GM21825 (cell line): ENCODE data around the gene GPX2.

Experiments
- ATAC-seq: cut with Tn5 transposase; IDR thresholded peaks from one replicate; pipeline ENCODE4 v1.9.1; 2021; ENCODE audit warnings: mild to moderate bottlenecking, moderate library complexity; ENCODE audit not compliant: unreplicated experiment

GPX2 gene

GRCh38 chr14:64940336-64940910, 2.1 kb downstream of the GPX2 start:
- ATAC-seq, result no peak

- ATAC-seq, result no peak
Measured at GRCh38 chr14:64939817-64940190, 2.7 kb downstream of the GPX2 start.

- ATAC-seq, result no peak
Measured at GRCh38 chr14:64938972-64939816, 3.4 kb downstream of the GPX2 start.

GRCh38 chr14:64937821-64938193, 4.7 kb downstream of the GPX2 start:
- ATAC-seq, result no peak

DNA sequence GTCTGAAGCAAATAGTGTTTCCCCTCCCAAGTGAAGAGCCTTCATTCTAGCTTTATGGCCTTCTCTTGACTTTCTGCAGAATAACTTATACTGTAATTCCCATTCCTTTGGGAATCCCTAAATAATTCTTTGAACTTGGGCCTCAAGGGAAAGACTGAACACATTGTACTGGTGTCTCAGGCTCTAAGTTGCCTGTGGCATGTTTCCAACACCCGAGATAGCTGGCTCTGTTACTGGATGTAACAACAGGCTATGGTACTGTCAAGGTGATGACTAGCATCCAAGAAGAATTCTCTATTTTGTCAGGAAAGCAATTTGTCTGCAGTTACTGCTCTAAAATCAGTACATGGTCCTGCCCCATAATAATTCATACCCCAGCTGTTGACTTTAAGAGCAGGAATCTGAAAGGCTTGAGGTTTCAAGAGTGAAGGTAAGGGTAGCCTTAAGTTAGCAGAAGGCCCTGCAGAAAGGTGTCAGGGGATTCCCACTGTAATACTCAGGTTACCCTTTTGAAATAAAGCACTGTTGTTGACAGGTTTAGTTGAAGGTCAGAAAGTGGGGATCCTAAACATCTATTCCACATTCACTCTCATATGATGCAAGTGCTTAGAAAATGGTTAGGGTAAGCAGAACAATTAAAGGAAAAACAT, 5.2 kb downstream of the GPX2 start:
- no peak for ATAC-seq

- ATAC-seq, result no peak
Measured at GRCh38 chr14:64935508-64935907, 7.0 kb downstream of the GPX2 start.

- ATAC-seq, result no peak
Measured at GRCh38 chr14:64934338-64934929, 8.1 kb downstream of the GPX2 start.

GRCh38 chr14:64932231-64932630, 10.3 kb downstream of the GPX2 start:
- ATAC-seq, result no peak

DNA sequence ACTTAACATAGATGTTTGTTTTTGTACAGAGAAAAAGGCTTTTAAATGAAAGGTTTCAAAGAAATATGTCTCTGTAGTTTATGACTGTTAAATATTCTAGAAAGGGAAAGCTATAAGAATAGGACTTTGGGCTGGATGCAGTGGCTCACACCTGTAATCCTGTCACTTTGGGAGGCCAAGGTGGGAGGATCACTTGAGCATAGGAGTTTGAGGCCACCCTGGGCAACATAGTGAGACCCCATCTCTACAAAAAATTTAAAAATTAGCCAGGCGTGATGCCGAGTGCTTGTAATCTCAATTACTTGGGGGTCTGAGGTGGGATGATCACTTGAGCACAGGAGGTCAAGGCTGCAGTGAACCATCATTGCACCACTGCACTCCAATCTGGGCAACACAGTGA, 11.4 kb downstream of the GPX2 start:
- ATAC-seq, result no peak

DNA sequence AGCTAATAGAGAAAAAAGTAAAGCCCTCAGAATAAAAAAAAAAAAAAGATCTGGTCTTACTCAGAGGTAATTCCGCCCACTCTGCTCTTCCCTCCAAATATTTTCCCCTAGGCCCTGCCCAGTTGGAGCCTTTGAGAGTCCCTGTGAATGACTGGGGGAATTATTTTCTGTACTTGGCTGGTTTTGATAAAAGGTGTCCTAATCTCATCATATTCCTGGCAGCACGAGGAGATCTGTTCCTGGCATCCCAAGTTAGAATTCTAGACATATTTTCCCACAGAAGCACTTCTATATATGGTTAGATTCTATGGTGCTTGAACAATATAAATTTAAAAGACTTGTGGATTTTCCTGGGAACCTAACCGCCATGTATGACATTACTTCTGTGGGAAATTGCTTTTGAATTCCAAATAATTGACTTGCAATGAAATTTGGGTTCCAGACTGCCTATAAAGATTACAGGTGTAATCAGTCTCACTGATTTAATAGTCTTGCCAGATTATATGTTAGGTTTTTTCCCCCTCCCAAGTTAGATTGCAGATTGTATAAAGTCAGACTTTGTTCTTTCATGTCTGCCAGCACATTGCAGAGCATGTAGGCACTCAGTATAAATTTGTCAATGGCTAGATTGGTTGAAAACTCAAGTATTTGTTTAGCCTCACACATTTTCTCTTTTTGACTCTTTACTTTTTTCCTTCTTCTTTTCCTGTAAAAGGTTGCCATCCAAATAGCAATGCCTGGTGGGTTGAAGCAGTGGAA, 12.3 kb downstream of the GPX2 start:
- ATAC-seq, result no peak

DNA sequence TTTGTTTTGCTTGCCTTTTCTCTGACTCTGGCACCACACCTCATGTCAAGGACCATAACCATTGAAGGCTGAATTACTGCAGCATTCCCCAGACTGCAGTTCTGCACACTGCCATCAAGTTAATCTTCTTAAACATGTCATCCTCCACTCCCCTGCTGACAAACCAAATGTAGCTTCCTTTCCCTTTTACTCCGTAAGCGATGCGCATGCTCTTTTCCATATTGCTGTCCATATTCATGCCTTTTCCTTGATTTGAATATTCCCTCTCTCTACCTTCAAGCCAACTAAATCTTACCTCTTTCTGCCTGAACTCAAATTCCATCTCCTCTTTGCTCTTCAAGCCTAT, 13.6 kb downstream of the GPX2 start:
- no peak for ATAC-seq

DNA sequence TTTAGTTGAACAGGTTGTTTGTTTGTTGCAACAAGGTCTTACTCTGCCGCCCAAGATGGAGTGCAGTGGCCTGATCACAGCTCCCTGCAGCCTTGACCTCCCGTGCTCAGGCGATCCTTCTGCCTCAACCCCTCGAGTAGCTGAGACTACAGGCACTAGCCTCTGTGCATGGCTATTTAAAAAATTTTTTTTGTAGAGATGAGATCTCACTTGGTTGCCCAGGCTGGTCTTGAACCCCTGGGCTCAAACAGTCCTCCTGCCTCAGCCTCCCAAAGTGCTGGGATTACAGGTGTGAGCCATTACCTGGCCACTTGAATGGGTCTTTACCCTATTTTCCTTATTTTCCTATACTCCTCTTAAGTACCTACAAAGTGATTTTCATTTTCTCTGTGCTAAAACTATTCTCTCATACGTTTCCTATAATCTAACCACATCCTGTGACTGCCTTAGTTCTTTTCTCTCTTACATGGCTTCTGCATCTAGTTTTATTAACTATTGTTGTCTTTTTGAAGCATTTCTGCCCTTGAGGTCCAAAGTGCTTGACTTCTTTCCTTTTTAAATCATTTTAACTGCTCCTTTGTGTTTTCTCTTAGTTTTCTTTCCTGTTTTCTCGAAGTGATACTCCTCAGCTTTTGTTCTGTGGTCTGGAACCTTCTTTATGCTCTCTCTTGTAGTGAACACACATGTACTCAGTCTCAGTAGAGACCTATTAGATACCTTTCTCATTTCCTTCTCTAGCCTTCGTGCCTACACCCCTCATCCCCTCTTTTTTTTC, 14.1 kb downstream of the GPX2 start:
- ATAC-seq, result peak; percentile 85

- ATAC-seq, result no peak
Measured at GRCh38 chr14:64927031-64927430, 15.5 kb downstream of the GPX2 start.

- no peak for ATAC-seq
Measured at GRCh38 chr14:64926398-64926995, 16.0 kb downstream of the GPX2 start.

DNA sequence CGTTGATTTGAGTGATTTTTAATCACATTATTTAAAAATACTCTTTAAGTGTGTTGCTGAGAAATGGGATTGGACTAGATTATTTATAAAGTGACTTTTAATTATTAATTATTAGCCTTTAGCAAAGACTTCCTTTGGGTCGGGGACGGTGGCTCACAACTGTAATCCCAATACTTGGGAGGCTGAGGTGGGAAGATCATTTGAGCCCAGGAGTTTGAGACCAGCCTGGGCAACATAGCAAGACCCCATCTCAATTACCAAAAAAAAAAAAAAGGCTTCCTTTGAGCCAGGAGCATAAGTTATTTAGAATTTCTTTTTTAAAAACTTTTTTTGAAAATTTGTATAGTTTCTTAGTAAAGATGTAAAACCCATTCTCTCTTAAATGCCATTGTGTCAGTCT, 19.5 kb downstream of the GPX2 start:
- ATAC-seq, result no peak

- no peak for ATAC-seq
Measured at GRCh38 chr14:64920465-64920864, 22.1 kb downstream of the GPX2 start.

DNA sequence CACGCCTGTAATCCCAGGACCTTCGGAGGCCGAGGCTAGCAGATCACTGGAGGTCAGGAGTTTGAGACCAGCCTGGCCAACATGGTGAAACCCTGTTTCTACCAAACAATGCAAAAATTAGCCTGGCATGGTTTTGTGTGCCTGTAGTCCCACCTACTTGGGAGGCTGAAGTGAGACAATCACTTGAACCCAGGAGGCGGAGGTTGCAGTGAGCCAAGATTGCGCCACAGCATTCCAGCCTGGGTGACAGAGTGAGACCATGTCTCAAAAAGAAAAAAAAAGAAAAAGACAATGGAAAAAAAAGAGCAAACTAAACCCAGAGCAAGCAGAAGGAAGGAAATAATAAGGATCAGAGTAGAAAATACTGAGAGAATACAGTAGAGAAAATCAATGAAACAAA, 22.9 kb downstream of the GPX2 start:
- ATAC-seq, result no peak

DNA sequence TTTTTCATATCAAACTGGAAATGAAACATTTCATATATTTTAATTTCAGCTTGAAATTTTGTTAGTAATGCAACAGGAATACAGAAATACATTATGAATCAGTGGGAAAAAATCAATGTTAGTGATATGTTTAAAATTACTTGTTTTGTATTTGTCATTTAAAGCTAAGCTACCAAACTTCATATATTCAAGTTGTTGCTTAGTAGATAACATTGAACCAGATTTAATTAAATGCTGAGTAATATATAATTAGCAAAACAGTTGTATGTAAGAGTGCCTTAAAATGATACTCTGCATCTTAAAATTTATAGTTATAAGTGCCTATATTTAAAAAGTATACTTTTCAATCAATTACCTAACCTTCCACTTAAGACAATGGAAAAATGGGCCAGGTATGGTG, 23.3 kb downstream of the GPX2 start:
- no peak for ATAC-seq

DNA sequence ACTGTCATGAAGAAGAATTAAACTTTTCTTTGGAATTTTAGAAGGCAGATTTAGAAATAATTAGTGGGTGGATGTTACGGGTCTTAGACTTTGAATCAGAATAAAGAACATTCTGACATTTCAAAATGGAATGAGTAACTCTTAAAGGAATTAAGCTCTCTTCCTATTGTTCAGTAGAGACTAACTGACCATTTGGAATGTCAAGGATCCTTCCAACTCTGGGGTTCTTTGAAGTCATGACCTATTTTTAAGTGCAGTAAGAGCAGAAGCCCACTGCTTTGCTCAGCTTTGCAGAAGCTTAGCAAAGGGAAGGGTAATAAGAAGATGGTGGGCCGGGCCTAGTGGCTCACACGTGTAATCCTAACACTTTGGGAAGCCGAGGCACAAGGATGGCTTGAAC, 24.3 kb downstream of the GPX2 start:
- ATAC-seq, result no peak

- ATAC-seq, result no peak
Measured at GRCh38 chr14:64915797-64916196, 26.7 kb downstream of the GPX2 start.
